DOHH2 (cell line): ENCODE results near the gene NEK2.
"Not testable (repeated sequence)": the region's sequence is repeated elsewhere in the genome, so short reads cannot be mapped to it uniquely, and the experiment has no call there.

Source experiments
- H3F3A ChIP-seq: fragments of 200-600 bp; sonication (generic), shearing (Covaris generic); 2 replicates; pipeline ENCODE4 v1.6.0; 2016; ENCODE audit warnings: antibody characterized with exemption, mild to moderate bottlenecking; ENCODE audit not compliant: control insufficient read depth, insufficient read depth
- H3K27ac ChIP-seq: fragments of 200-600 bp; sonication (generic); 2 replicates; pipeline ENCODE4 v1.5.1; 2014; ENCODE audit warnings: low read depth, mild to moderate bottlenecking, low read length, moderate library complexity
- H3K27me3 ChIP-seq: fragments of 200-600 bp; sonication (generic); 2 replicates; pipeline ENCODE4 v1.6.1; 2014; ENCODE audit warnings: mild to moderate bottlenecking, low read length, mixed read lengths; ENCODE audit not compliant: control insufficient read depth
- H3K36me3 ChIP-seq: fragments of 200-600 bp; sonication (generic); 2 replicates; pipeline ENCODE4 v1.6.1; 2014; ENCODE audit warnings: mild to moderate bottlenecking, low read length, moderate library complexity, mixed read lengths; ENCODE audit not compliant: control insufficient read depth
- H3K4me1 ChIP-seq: fragments of 200-600 bp; sonication (generic); 2 replicates; pipeline ENCODE4 v1.6.1; 2014; ENCODE audit warnings: mild to moderate bottlenecking, low read length, mixed read lengths; ENCODE audit not compliant: control insufficient read depth
- H3K4me2 ChIP-seq: fragments of 200-600 bp; sonication (generic); 2 replicates; pipeline ENCODE4 v1.6.0; 2014; ENCODE audit warnings: mild to moderate bottlenecking, low read length, moderate library complexity
- H3K4me3 ChIP-seq: fragments of 200-600 bp; sonication (generic); 2 replicates; pipeline ENCODE4 v1.5.1; 2014; ENCODE audit warnings: mild to moderate bottlenecking, low read length, mixed read lengths
- H3K79me2 ChIP-seq: fragments of 200-600 bp; sonication (generic); 2 replicates; pipeline ENCODE4 v1.6.1; 2014; ENCODE audit warnings: mild to moderate bottlenecking, low read length, mixed read lengths; ENCODE audit not compliant: control insufficient read depth
- H3K9me2 ChIP-seq: fragments of 200-600 bp; sonication (generic); replicated peaks from 2 replicates; pipeline ENCODE4 v1.6.1; 2014; ENCODE audit warnings: mild to moderate bottlenecking, low read length, mixed read lengths; ENCODE audit not compliant: control insufficient read depth
- H3K9me3 ChIP-seq: fragments of 200-600 bp; sonication (generic); 2 replicates; pipeline ENCODE4 v1.6.1; 2014; ENCODE audit warnings: antibody characterized with exemption, low read length, mixed read lengths; ENCODE audit not compliant: control insufficient read depth, insufficient read depth
- H4K20me1 ChIP-seq: fragments of 200-600 bp; sonication (generic); 2 replicates; pipeline ENCODE4 v1.6.0; 2014; ENCODE audit warnings: low read depth, mild to moderate bottlenecking, antibody characterized with exemption, low read length, moderate library complexity; ENCODE audit not compliant: control insufficient read depth, insufficient read depth
- EZH2phosphoT487 ChIP-seq: fragments of 200-600 bp; sonication (generic); IDR thresholded peaks from 2 replicates; pipeline ENCODE4 v1.6.1; 2017; ENCODE audit warnings: borderline replicate concordance, mild to moderate bottlenecking, antibody characterized with exemption, low read length, moderate library complexity, mixed read lengths
- TF ChIP-seq, protein P1 (sequence below): fragments of 200-600 bp; sonication (generic); IDR thresholded peaks from one replicate; pipeline ENCODE4 v1.5.1; 2014; ENCODE audit warnings: antibody characterized with exemption, mild to moderate bottlenecking, low read depth, low read length; ENCODE audit not compliant: poor library complexity, severe bottlenecking

The NEK2 gene

DNA sequence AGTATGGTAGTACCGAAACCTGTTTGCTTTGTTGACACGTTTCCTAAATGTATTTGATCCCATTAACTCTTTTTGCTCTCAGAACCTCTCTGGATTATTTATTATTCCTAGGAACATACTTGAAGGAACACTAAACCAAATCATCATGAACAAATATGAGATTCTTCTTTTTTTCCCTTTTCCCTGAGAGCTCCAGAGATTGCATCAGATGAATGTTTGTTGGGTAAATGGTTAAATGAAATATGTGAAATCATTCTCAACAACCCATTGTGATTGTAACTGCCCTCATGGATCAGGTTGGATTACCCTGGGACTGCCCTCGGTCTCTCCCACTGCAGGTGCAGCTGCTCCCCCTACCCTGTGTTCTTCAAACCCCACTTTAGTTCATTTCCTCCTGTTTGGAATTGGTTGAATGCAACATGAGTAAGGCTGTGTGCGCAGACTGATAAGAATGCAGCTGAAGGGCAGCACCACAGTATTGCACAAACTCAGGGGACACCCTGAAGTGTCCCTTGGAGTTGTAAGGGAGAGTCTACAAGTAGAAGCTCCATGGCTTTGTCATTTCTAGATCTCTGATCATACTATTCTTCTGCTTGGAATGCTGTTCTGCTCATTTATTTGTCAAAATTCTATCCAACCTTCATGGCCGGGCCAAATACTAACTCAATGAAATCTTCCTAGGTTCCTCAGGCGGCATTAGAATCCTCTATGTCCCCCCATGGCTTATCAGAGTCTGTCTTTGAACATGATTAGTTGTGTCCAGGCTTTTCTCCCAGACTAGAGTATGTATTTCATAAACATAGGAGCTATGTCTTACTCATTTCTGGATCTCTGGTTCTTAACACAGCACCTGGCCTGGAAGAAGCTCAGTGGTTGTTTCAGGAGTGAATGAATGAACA, 47.1 kb upstream of the NEK2 start:
- H3K79me2 ChIP-seq = no peaks in the 10 kb centered on the region
- H3K27ac ChIP-seq = no peak overlapping the region

DNA sequence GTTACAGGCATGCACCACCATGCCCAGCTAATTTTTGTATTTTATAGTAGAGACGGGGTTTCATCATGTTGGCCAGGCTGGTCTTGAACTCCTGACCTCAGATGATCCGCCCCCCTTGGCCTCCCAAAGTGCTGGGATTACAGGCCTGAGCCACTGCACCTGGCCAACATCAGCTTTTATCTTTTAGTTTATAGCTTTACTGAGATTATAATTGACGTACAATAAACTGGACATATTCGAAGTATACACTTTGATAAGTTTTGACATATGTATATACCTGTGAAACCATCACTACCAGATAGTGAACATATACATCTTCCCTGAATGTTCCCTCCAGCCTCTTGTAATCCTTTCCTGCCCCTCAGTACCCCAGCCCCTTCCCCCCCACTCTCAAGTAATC, 41.1 kb upstream of the NEK2 start:
- H3K9me3 ChIP-seq, H3K36me3 ChIP-seq, H3K4me2 ChIP-seq, H3K79me2 ChIP-seq, H3F3A ChIP-seq, H3K27ac ChIP-seq, H3K27me3 ChIP-seq, H3K4me3 ChIP-seq, H4K20me1 ChIP-seq, H3K4me1 ChIP-seq, H3K9me2 ChIP-seq: not testable (repeated sequence)

More for the DNA sequence above, 47.1 kb upstream of the NEK2 start:
- no peak overlapping the region for H3K4me3 ChIP-seq
- H3K9me3 ChIP-seq = no peaks in the 10 kb centered on the region
- H4K20me1 ChIP-seq = no peaks in the 10 kb centered on the region
- TF ChIP-seq EZH2phosphoT487 = no peak
- TF ChIP-seq, protein P1, sequence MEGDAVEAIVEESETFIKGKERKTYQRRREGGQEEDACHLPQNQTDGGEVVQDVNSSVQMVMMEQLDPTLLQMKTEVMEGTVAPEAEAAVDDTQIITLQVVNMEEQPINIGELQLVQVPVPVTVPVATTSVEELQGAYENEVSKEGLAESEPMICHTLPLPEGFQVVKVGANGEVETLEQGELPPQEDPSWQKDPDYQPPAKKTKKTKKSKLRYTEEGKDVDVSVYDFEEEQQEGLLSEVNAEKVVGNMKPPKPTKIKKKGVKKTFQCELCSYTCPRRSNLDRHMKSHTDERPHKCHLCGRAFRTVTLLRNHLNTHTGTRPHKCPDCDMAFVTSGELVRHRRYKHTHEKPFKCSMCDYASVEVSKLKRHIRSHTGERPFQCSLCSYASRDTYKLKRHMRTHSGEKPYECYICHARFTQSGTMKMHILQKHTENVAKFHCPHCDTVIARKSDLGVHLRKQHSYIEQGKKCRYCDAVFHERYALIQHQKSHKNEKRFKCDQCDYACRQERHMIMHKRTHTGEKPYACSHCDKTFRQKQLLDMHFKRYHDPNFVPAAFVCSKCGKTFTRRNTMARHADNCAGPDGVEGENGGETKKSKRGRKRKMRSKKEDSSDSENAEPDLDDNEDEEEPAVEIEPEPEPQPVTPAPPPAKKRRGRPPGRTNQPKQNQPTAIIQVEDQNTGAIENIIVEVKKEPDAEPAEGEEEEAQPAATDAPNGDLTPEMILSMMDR = no peak
- H3K36me3 ChIP-seq = no peaks in the 10 kb centered on the region
- no peak overlapping the region for H3K4me2 ChIP-seq
- no peaks in the 10 kb centered on the region for H3K9me2 ChIP-seq
- H3K27me3 ChIP-seq = peaks cover 9% of the 10 kb centered on the region
- no peaks in the 10 kb centered on the region for H3K4me1 ChIP-seq
- no peaks in the 10 kb centered on the region for H3F3A ChIP-seq

DNA sequence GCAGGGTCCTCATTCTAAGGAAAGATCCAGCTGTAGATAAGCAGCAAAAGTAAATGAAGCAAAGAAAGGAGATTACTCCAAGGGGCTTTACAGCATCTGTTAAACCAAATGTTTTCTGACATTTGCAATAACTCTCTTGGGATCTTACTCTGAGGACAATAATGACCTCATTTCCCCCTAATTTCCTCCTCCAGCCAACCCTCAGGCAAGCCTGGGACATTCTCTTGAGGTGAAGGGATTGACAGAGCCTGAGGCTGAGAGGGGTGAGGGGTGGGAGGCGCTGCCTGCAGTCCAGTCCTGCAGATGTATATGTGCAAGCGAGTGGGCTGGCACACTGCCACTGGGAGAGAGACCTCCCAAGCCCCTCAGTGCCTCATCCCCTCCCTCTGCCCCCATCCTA, 40.5 kb upstream of the NEK2 start:
- Histone ChIP-seq H3K9me2 (no peaks in the 10 kb centered on the region), H3F3A (no peaks in the 10 kb centered on the region), H3K9me3 (no peaks in the 10 kb centered on the region), H3K36me3 (no peaks in the 10 kb centered on the region), H3K4me1 (no peaks in the 10 kb centered on the region), H3K79me2 (no peaks in the 10 kb centered on the region), H3K4me2 (no peak overlapping the region), H3K27ac (no peak overlapping the region), H3K27me3 (peaks cover 9% of the 10 kb centered on the region; the same call in 1 of the 2 replicates), H3K4me3 (no peak overlapping the region), H4K20me1 (no peaks in the 10 kb centered on the region)
- no peak for TF ChIP-seq EZH2phosphoT487
- TF ChIP-seq, protein P1 = no peak

DNA sequence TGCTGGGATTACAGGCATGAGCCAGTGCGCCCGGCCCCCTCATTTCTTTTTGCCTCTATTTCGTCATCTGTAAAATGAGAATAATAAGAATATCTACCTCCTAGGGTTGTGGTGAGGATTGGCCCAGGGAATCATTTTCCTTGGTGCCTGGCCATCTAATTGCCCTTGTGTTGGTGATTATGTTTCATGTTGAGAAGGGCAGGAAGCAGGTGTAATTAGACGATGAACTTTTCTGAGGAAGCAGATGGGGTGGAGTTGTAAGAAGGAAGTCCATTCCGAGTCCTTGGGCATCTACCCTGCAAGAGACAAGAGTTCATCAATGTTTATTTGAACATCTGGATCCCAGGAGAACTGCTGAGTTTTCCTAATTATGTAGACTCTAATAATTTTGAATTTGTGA, 38.7 kb upstream of the NEK2 start:
- Histone ChIP-seq H3K9me3 (no peaks in the 10 kb centered on the region), H3K4me3 (no peak overlapping the region), H3K27ac (no peak overlapping the region), H3K4me1 (no peaks in the 10 kb centered on the region), H3K79me2 (no peaks in the 10 kb centered on the region), H4K20me1 (no peaks in the 10 kb centered on the region), H3K27me3 (peaks cover 9% of the 10 kb centered on the region; the same call in 1 of the 2 replicates), H3F3A (no peaks in the 10 kb centered on the region), H3K36me3 (no peaks in the 10 kb centered on the region), H3K4me2 (no peak overlapping the region), H3K9me2 (no peaks in the 10 kb centered on the region)
- no peak for TF ChIP-seq EZH2phosphoT487
- TF ChIP-seq, protein P1 = no peak
